IMR-90 (cell line): ENCODE results near the gene PDE4DIP. TPM values are rescaled to one million over a fixed set of nuclear protein-coding genes. Genes with fewer than 3 reads are reported as not detected.
"Not testable (repeated sequence)": the region's sequence is repeated elsewhere in the genome, so short reads cannot be mapped to it uniquely, and the experiment has no call there.

Source experiments
- ATAC-seq: fragments of 200-7000 bp; cut with Tn5 transposase; 2 replicates; pipeline ENCODE4 v1.9.1; 2020; ENCODE audit warnings: low read depth, mild to moderate bottlenecking, moderate library complexity
- BruUV-seq: library from RNA; stranded (reverse); fragments of 400-500 nt; replicated peaks from 2 replicates; lab custom pipeline; 2021; lab: Mats Ljungman, UMichigan
- CTCF ChIA-PET: fragments of 300-600 bp; formaldehyde crosslinking; extraction: SDS; loops from one replicate; lab custom pipeline; 2021; ENCODE audit warnings: antibody characterized with exemption; lab: Yijun Ruan, JAX
- POLR2A ChIA-PET: fragments of 300-600 bp; sonication (Branson Sonifier 250); formaldehyde crosslinking; loops from one replicate; lab custom pipeline; 2022; ENCODE audit warnings: antibody characterized with exemption; ENCODE audit not compliant: unreplicated experiment; lab: Charles Lee
- DNase-seq: peaks from one replicate; pipeline ENCODE4 v3.0.0; 2013
- H2AFZ ChIP-seq: replicated peaks from 2 replicates; pipeline ENCODE3; 2013; ENCODE audit warnings: low read length, mild to moderate bottlenecking; ENCODE audit not compliant: poor library complexity
- H2AK5ac ChIP-seq: 2 replicates; pipeline ENCODE4 v1.6.1; 2013; ENCODE audit warnings: low read depth, low read length, inconsistent platforms
- H2AK9ac ChIP-seq: replicated peaks from 2 replicates; pipeline ENCODE3; 2013; ENCODE audit warnings: mild to moderate bottlenecking, low read depth, low read length, moderate library complexity; ENCODE audit not compliant: poor library complexity
- H2BK120ac ChIP-seq: 2 replicates; pipeline ENCODE4 v1.6.1; 2013; ENCODE audit warnings: low read depth, low read length, inconsistent platforms
- H2BK15ac ChIP-seq: 3 replicates; pipeline ENCODE4 v1.6.1; 2013; ENCODE audit warnings: low read depth, low read length, inconsistent platforms
- H2BK20ac ChIP-seq: 2 replicates; pipeline ENCODE4 v1.6.1; 2013; ENCODE audit warnings: low read depth, mild to moderate bottlenecking, inconsistent platforms, low read length, moderate library complexity
- H2BK5ac ChIP-seq: 2 replicates; pipeline ENCODE4 v1.6.1; 2013; ENCODE audit warnings: mild to moderate bottlenecking, low read depth, low read length, inconsistent platforms; ENCODE audit not compliant: poor library complexity, severe bottlenecking
- H3K14ac ChIP-seq: replicated peaks from 2 replicates; pipeline ENCODE4 v1.6.1; 2013; ENCODE audit warnings: low read depth, low read length, inconsistent platforms
- H3K18ac ChIP-seq: 2 replicates; pipeline ENCODE4 v1.6.1; 2013; ENCODE audit warnings: low read depth, low read length, control low read depth
- H3K23ac ChIP-seq: 2 replicates; pipeline ENCODE4 v1.6.1; 2013; ENCODE audit warnings: low read depth, low read length, inconsistent platforms
- H3K27ac ChIP-seq: 2 replicates; pipeline ENCODE4 v1.5.1; 2013; ENCODE audit warnings: mild to moderate bottlenecking, control low read depth, low read length; ENCODE audit not compliant: insufficient read depth
- H3K27me3 ChIP-seq: 2 replicates; pipeline ENCODE4 v1.6.1; 2013; ENCODE audit warnings: low read length; ENCODE audit not compliant: control insufficient read depth, insufficient read depth
- H3K36me3 ChIP-seq: 2 replicates; pipeline ENCODE4 v1.6.1; 2013; ENCODE audit warnings: low read length, mixed read lengths; ENCODE audit not compliant: control insufficient read depth, insufficient read depth
- H3K4ac ChIP-seq: 2 replicates; pipeline ENCODE4 v1.6.1; 2013; ENCODE audit warnings: low read depth, low read length, inconsistent platforms
- H3K4me1 ChIP-seq: 2 replicates; pipeline ENCODE4 v1.6.1; 2013; ENCODE audit warnings: low read length, mixed read lengths; ENCODE audit not compliant: control insufficient read depth, insufficient read depth
- H3K4me2 ChIP-seq: 2 replicates; pipeline ENCODE4 v1.6.1; 2013; ENCODE audit warnings: low read depth, mild to moderate bottlenecking, control low read depth, low read length, moderate library complexity
- H3K4me3 ChIP-seq: 2 replicates; pipeline ENCODE4 v1.5.1; 2013; ENCODE audit warnings: low read depth, mild to moderate bottlenecking, control low read depth, low read length, moderate library complexity; ENCODE audit not compliant: insufficient read depth
- H3K56ac ChIP-seq: 2 replicates; pipeline ENCODE4 v1.6.1; 2013; ENCODE audit warnings: low read length, inconsistent platforms; ENCODE audit not compliant: insufficient read depth; ENCODE audit errors: extremely low read depth
- H3K79me1 ChIP-seq, 2 experiments: 2 replicates each; pipeline ENCODE4 v1.6.1; 2013; ENCODE audit warnings: low read length in 2 of 2, inconsistent platforms in 1 of 2, low read depth in 1 of 2
- H3K9ac ChIP-seq: 2 replicates; pipeline ENCODE4 v1.6.1; 2013; ENCODE audit warnings: low read depth, low read length, control low read depth
- H3K9me1 ChIP-seq: 2 replicates; pipeline ENCODE4 v1.6.1; 2013; ENCODE audit warnings: low read length, inconsistent platforms; ENCODE audit not compliant: insufficient read depth
- H3K9me3 ChIP-seq: 2 replicates; pipeline ENCODE4 v1.6.1; 2013; ENCODE audit warnings: low read length; ENCODE audit not compliant: control insufficient read depth, insufficient read depth
- H4K20me1 ChIP-seq: 2 replicates; pipeline ENCODE4 v1.6.1; 2013; ENCODE audit warnings: low read length, inconsistent platforms; ENCODE audit not compliant: insufficient read depth
- H4K5ac ChIP-seq: 2 replicates; pipeline ENCODE4 v1.6.1; 2013; ENCODE audit warnings: mild to moderate bottlenecking, low read depth, low read length, control low read depth
- H4K8ac ChIP-seq, 2 experiments: 2 replicates each; pipeline ENCODE4 v1.6.1; 2013; ENCODE audit warnings: low read depth in 2 of 2, low read length in 2 of 2, control low read depth in 1 of 2, inconsistent platforms in 1 of 2
- H4K91ac ChIP-seq: 2 replicates; pipeline ENCODE4 v1.6.1; 2013; ENCODE audit warnings: low read depth, low read length, inconsistent platforms; ENCODE audit not compliant: insufficient read depth
- WGBS, 2 experiments: methylation state at CpG; one replicate each; pipeline versions ENCODE4 v1.1.5 to v1.1.7; 2013; ENCODE audit warnings: missing lambda C conversion rate in 2 of 2; ENCODE audit not compliant: insufficient read length in 1 of 2; ENCODE audit errors: extremely low coverage in 2 of 2; 5-methylcytosine and 5-hydroxymethylcytosine counted together
- dilution Hi-C: fragments of 300-500 bp; cut with HindIII; formaldehyde crosslinking; loops from one replicate; pipeline ENCODE4 v1.14.3; 2018; ENCODE audit warnings: low sequenced_read_pairs; ENCODE audit not compliant: unreplicated experiment
- in situ Hi-C: fragments of 300-500 bp; cut with MboI; formaldehyde crosslinking; loops from 3 replicates; pipeline ENCODE4 v1.14.3; 2019; ENCODE audit warnings: low sequenced_read_pairs, inconsistent platforms, mixed read lengths
- intact Hi-C: fragments of 100-400 bp; cut with micrococcal nuclease; formaldehyde crosslinking; loops from 2 replicates; pipeline ENCODE4 v1.10.0; 2022
- polyA plus RNA-seq, 3 experiments: library from polyadenylated mRNA; depleted of rRNA; stranded (reverse); fragments of >200 nt; gene quantifications; 2 replicates each; pipeline ENCODE4 v1.2.3, GENCODE V29; 2012; ENCODE audit warnings: low replicate concordance in 1 of 3
- total RNA-seq: library from RNA; depleted of rRNA; stranded (reverse); fragments of >200 nt; gene quantifications from 2 replicates; pipeline ENCODE4 v1.2.3, GENCODE V29; 2012

Gene PDE4DIP
- total and polyA plus RNA-seq, 2 of the 4 experiments (the other 2 are of a cell fraction), result 36.7 to 74.4 TPM

GRCh38 chr1:149008769-149009168, 164.5 kb downstream of the PDE4DIP start:
- CTCF ChIA-PET, H3K9me1 ChIP-seq, H3K23ac ChIP-seq, H3K14ac ChIP-seq, H3K79me1 ChIP-seq, POLR2A ChIA-PET, ATAC-seq, H3K27ac ChIP-seq, H2AK5ac ChIP-seq, BruUV-seq, H2BK15ac ChIP-seq, H2AK9ac ChIP-seq, H3K36me3 ChIP-seq, H4K8ac ChIP-seq, H3K27me3 ChIP-seq, H4K91ac ChIP-seq, DNase-seq, dilution Hi-C loops, H3K4me3 ChIP-seq, H4K5ac ChIP-seq, H3K4me1 ChIP-seq, H3K9me3 ChIP-seq, H2AFZ ChIP-seq, H3K9ac ChIP-seq, H3K4ac ChIP-seq, H4K20me1 ChIP-seq, H3K4me2 ChIP-seq, H3K18ac ChIP-seq, H2BK5ac ChIP-seq, intact Hi-C loops, H3K56ac ChIP-seq, H2BK120ac ChIP-seq, in situ Hi-C loops, H2BK20ac ChIP-seq: not testable (repeated sequence)
- WGBS, 2 experiments, result no CpG with 5 or more reads among the region's 2 CpGs

- dilution Hi-C loops, H3K56ac ChIP-seq, H2BK120ac ChIP-seq, H3K23ac ChIP-seq, ATAC-seq, H2BK15ac ChIP-seq, H3K4me1 ChIP-seq, H2BK20ac ChIP-seq, H2BK5ac ChIP-seq, H3K27me3 ChIP-seq, H3K9me3 ChIP-seq, H3K14ac ChIP-seq, H3K18ac ChIP-seq, H3K27ac ChIP-seq, H2AFZ ChIP-seq, H3K9me1 ChIP-seq, H4K20me1 ChIP-seq, intact Hi-C loops, H3K36me3 ChIP-seq, H4K8ac ChIP-seq, H3K4me2 ChIP-seq, H3K79me1 ChIP-seq, H3K9ac ChIP-seq, H3K4me3 ChIP-seq, H2AK5ac ChIP-seq, H3K4ac ChIP-seq, CTCF ChIA-PET, POLR2A ChIA-PET, BruUV-seq, H4K5ac ChIP-seq, H4K91ac ChIP-seq, DNase-seq, in situ Hi-C loops, H2AK9ac ChIP-seq: not testable (repeated sequence)
- WGBS, 2 experiments, result no CpG with 5 or more reads among the region's 3 CpGs
Measured at GRCh38 chr1:149009761-149010160, 165.5 kb downstream of the PDE4DIP start.
